Naive B cell (primary cell): ENCODE data around the gene PECR. TPM values are rescaled to one million over a fixed set of nuclear protein-coding genes. Genes with fewer than 3 reads are reported as not detected.
A peak's percentile ranks its signal among the peaks of the same experiment; 100 is the strongest.

ENCODE experiments used
- ATAC-seq, 2 donors: fragments of 150-1000 bp; cut with Tn5 transposase; 2 replicates each; pipeline ENCODE4 v1.10.0; 2021; ENCODE audit warnings: low read depth in 2 of 2, mild to moderate bottlenecking in 2 of 2, moderate library complexity in 2 of 2
- DNase-seq: peaks from one replicate; pipeline ENCODE4 v3.0.0; 2022
- H3K27ac Mint-ChIP-seq, 6 donors: one replicate each; pipeline ENCODE4 v1.8.0; 2020 to 2022; ENCODE audit warnings: mild to moderate bottlenecking in 6 of 6, mixed read lengths in 6 of 6, moderate library complexity in 5 of 6, inconsistent platforms in 2 of 6
- H3K27me3 Mint-ChIP-seq, 3 donors: one replicate each; pipeline ENCODE4 v1.8.0; 2021 to 2022; ENCODE audit warnings: mixed read lengths in 3 of 3, mild to moderate bottlenecking in 1 of 3
- H3K36me3 Mint-ChIP-seq, 2 donors: one replicate each; pipeline ENCODE4 v1.8.0; 2020 to 2022; ENCODE audit warnings: mixed read lengths in 2 of 2, inconsistent platforms in 1 of 2, mild to moderate bottlenecking in 1 of 2
- H3K4me1 Mint-ChIP-seq, 3 donors: one replicate each; pipeline ENCODE4 v1.8.0; 2020 to 2022; ENCODE audit warnings: mixed read lengths in 3 of 3, inconsistent platforms in 1 of 3, mild to moderate bottlenecking in 1 of 3, moderate library complexity in 1 of 3
- H3K4me3 Mint-ChIP-seq, 8 donors: one replicate each; pipeline ENCODE4 v1.8.0; 2020 to 2022; ENCODE audit warnings: mild to moderate bottlenecking in 8 of 8, mixed read lengths in 8 of 8, moderate library complexity in 8 of 8, inconsistent platforms in 2 of 8
- H3K9me3 Mint-ChIP-seq, 7 donors: one replicate each; pipeline ENCODE4 v1.8.0; 2020 to 2022; ENCODE audit warnings: mixed read lengths in 7 of 7, mild to moderate bottlenecking in 5 of 7, inconsistent platforms in 2 of 7, moderate library complexity in 1 of 7
- polyA plus RNA-seq, 6 donors: library from polyadenylated mRNA; unstranded; fragments of 300-500 nt; fragmentation: Illumina TruSeq; gene quantifications; one replicate each; pipeline ENCODE4 v1.2.3, GENCODE V29; 2021; ENCODE audit warnings: low read depth in 6 of 6

The PECR gene
- polyA plus RNA-seq, 6 donors from 2014 or later = 20.7 to 37.3 (median 24.8) TPM

GRCh38 chr2:216055680-216056079 lies 25.9 kb downstream of the PECR start:
- Mint-ChIP-seq H3K9me3 (peaks cover 0 to 2% (median 0%) of the 10 kb centered on the region in 7 donors), H3K4me1 (peaks cover 15 to 29% (median 18%) of the 10 kb centered on the region in 3 donors), H3K4me3 (peak overlapping the region in 1 of 8 donors; percentile 21), H3K36me3 (no peaks in the 10 kb centered on the region), H3K27ac (peak overlapping the region in 4 of 6 donors; percentile 13 to 84 (median 40)), H3K27me3 (no peaks in the 10 kb centered on the region)
- no peak for ATAC-seq
- DNase-seq = no peak

GRCh38 chr2:216052420-216052819 lies 29.2 kb downstream of the PECR start:
- Mint-ChIP-seq H3K36me3 (peaks cover 0 to 12% of the 10 kb centered on the region in 2 donors), H3K4me1 (peaks cover 7 to 10% (median 9%) of the 10 kb centered on the region in 3 donors), H3K9me3 (peaks cover 0 to 2% (median 0%) of the 10 kb centered on the region in 7 donors), H3K27me3 (no peaks in the 10 kb centered on the region), H3K4me3 (no peak overlapping the region), H3K27ac (no peak overlapping the region)
- no peak for DNase-seq
- no peak for ATAC-seq

GRCh38 chr2:216051350-216051749 lies 30.3 kb downstream of the PECR start:
- ATAC-seq (no peak), DNase-seq (no peak)
- H3K36me3 Mint-ChIP-seq = peaks cover 0 to 12% of the 10 kb centered on the region in 2 donors
- peaks cover 0 to 2% (median 0%) of the 10 kb centered on the region in 7 donors for H3K9me3 Mint-ChIP-seq
- H3K27ac Mint-ChIP-seq = no peak overlapping the region
- peaks cover 0 to 7% (median 6%) of the 10 kb centered on the region in 3 donors for H3K4me1 Mint-ChIP-seq
- H3K27me3 Mint-ChIP-seq = no peaks in the 10 kb centered on the region
- H3K4me3 Mint-ChIP-seq = no peak overlapping the region

- Mint-ChIP-seq H3K9me3 (peaks cover 0 to 2% (median 0%) of the 10 kb centered on the region in 7 donors), H3K4me1 (no peaks in the 10 kb centered on the region)
These were observed 32.2 kb downstream of the PECR start for GRCh38 chr2:216049452-216049851.

GRCh38 chr2:216047397-216047796 lies 34.2 kb downstream of the PECR start:
- Mint-ChIP-seq H3K9me3 (no peaks in the 10 kb centered on the region), H3K27ac (no peak overlapping the region), H3K27me3 (no peaks in the 10 kb centered on the region), H3K4me1 (no peaks in the 10 kb centered on the region), H3K4me3 (no peak overlapping the region), H3K36me3 (peaks cover 12 to 25% of the 10 kb centered on the region in 2 donors)
- DNase-seq = no peak
- no peak for ATAC-seq

More at GRCh38 chr2:216049452-216049851, 32.2 kb downstream of the PECR start:
- ATAC-seq (no peak), DNase-seq (no peak)
- no peak overlapping the region for H3K27ac Mint-ChIP-seq
- H3K36me3 Mint-ChIP-seq = peaks cover 0 to 14% of the 10 kb centered on the region in 2 donors
- no peaks in the 10 kb centered on the region for H3K27me3 Mint-ChIP-seq
- H3K4me3 Mint-ChIP-seq = no peak overlapping the region

- Mint-ChIP-seq H3K9me3 (no peaks in the 10 kb centered on the region), H3K27ac (no peak overlapping the region)
These were observed 36.6 kb downstream of the PECR start for GRCh38 chr2:216044883-216045486.

GRCh38 chr2:216043949-216044348 lies 37.7 kb downstream of the PECR start:
- H3K36me3 Mint-ChIP-seq = peaks cover 24 to 31% of the 10 kb centered on the region in 2 donors
- H3K27me3 Mint-ChIP-seq = no peaks in the 10 kb centered on the region
- H3K27ac Mint-ChIP-seq = no peak overlapping the region
- no peaks in the 10 kb centered on the region for H3K9me3 Mint-ChIP-seq
- H3K4me1 Mint-ChIP-seq = no peaks in the 10 kb centered on the region
- no peak for ATAC-seq
- no peak for DNase-seq
- no peak overlapping the region for H3K4me3 Mint-ChIP-seq

More at GRCh38 chr2:216044883-216045486, 36.6 kb downstream of the PECR start:
- Mint-ChIP-seq H3K4me3 (no peak overlapping the region), H3K27me3 (no peaks in the 10 kb centered on the region), H3K4me1 (no peaks in the 10 kb centered on the region), H3K36me3 (peaks cover 18 to 21% of the 10 kb centered on the region in 2 donors)
- ATAC-seq (no peak), DNase-seq (no peak)

- DNase-seq (no peak), ATAC-seq (no peak)
- H3K4me3 Mint-ChIP-seq = no peak overlapping the region
- H3K4me1 Mint-ChIP-seq = no peaks in the 10 kb centered on the region
- H3K36me3 Mint-ChIP-seq = peaks cover 23 to 24% of the 10 kb centered on the region in 2 donors
- H3K27me3 Mint-ChIP-seq = no peaks in the 10 kb centered on the region
- no peaks in the 10 kb centered on the region for H3K9me3 Mint-ChIP-seq
- H3K27ac Mint-ChIP-seq = no peak overlapping the region
These were observed 40.2 kb downstream of the PECR start for GRCh38 chr2:216041438-216041837.

- H3K9me3 Mint-ChIP-seq = no peaks in the 10 kb centered on the region
- H3K4me1 Mint-ChIP-seq = no peaks in the 10 kb centered on the region
- no peaks in the 10 kb centered on the region for H3K27me3 Mint-ChIP-seq
- peaks cover 23 to 24% of the 10 kb centered on the region in 2 donors for H3K36me3 Mint-ChIP-seq
- no peak overlapping the region for H3K4me3 Mint-ChIP-seq
- no peak for ATAC-seq
- no peak for DNase-seq
- peak overlapping the region in 3 of 6 donors; percentile 26 to 53 (median 29) for H3K27ac Mint-ChIP-seq
These were observed 41.7 kb downstream of the PECR start for GRCh38 chr2:216039918-216040317.

- peak; percentile 63 for DNase-seq
- Mint-ChIP-seq H3K36me3 (peaks cover under 1 to 10% of the 10 kb centered on the region in 2 donors), H3K9me3 (no peaks in the 10 kb centered on the region), H3K27me3 (no peaks in the 10 kb centered on the region), H3K4me1 (peaks cover 5 to 8% (median 8%) of the 10 kb centered on the region in 3 donors), H3K27ac (peak overlapping the region in 1 of 6 donors; percentile 81), H3K4me3 (no peak overlapping the region)
- peak; percentile 70 to 79 for ATAC-seq
These were observed 47.5 kb downstream of the PECR start for GRCh38 chr2:216034065-216034464.

- Mint-ChIP-seq H3K9me3 (no peaks in the 10 kb centered on the region), H3K27ac (no peak overlapping the region), H3K4me3 (no peak overlapping the region), H3K36me3 (peaks cover 0 to 10% of the 10 kb centered on the region in 2 donors), H3K27me3 (no peaks in the 10 kb centered on the region), H3K4me1 (peaks cover 5 to 8% (median 8%) of the 10 kb centered on the region in 3 donors)
- no peak for DNase-seq
- no peak for ATAC-seq
These were observed 48.2 kb downstream of the PECR start for GRCh38 chr2:216033403-216033802.

GRCh38 chr2:216031960-216032689 lies 49.5 kb downstream of the PECR start:
- Mint-ChIP-seq H3K4me1 (peaks cover 5 to 8% (median 8%) of the 10 kb centered on the region in 3 donors), H3K27ac (peak overlapping the region in 1 of 6 donors; percentile 70), H3K36me3 (peaks cover 0 to 10% of the 10 kb centered on the region in 2 donors), H3K4me3 (no peak overlapping the region), H3K27me3 (no peaks in the 10 kb centered on the region), H3K9me3 (no peaks in the 10 kb centered on the region)
- no peak for DNase-seq
- no peak for ATAC-seq

GRCh38 chr2:216030216-216030615 lies 51.4 kb downstream of the PECR start:
- Mint-ChIP-seq H3K36me3 (peaks cover 0 to 10% of the 10 kb centered on the region in 2 donors), H3K27me3 (no peaks in the 10 kb centered on the region), H3K4me1 (peaks cover 5 to 8% (median 8%) of the 10 kb centered on the region in 3 donors), H3K9me3 (no peaks in the 10 kb centered on the region), H3K4me3 (no peak overlapping the region), H3K27ac (no peak overlapping the region)
- no peak for DNase-seq
- ATAC-seq = no peak
